CD14-positive monocyte (primary cell): Measurements from ENCODE around the gene RBMS1. TPM values are rescaled to one million over a fixed set of nuclear protein-coding genes. Genes with fewer than 3 reads are reported as not detected.

Experiments
- DNase-seq, 3 donors: peaks; one replicate each; pipeline ENCODE4 v3.0.0-alpha.2; 2011 to 2022
- H2AFZ ChIP-seq: 2 replicates; pipeline ENCODE4 v1.6.0; 2012; ENCODE audit warnings: mild to moderate bottlenecking, low read depth, low read length, inconsistent platforms; ENCODE audit not compliant: insufficient read depth, poor library complexity, severe bottlenecking
- H3K27ac ChIP-seq, 2 donors: 1 replicate in 1 of 2; 2 replicates in 1 of 2; pipeline ENCODE4 v1.5.1; 2012 to 2013; ENCODE audit warnings: low read length in 2 of 2, control low read depth in 1 of 2, inconsistent platforms in 1 of 2, low read depth in 1 of 2, mild to moderate bottlenecking in 1 of 2
- H3K27me3 ChIP-seq, 2 donors: one replicate each; pipeline versions ENCODE4 v1.6.0 to v1.6.1; 2011 to 2013; ENCODE audit warnings: low read length in 2 of 2; ENCODE audit not compliant: control insufficient read depth in 2 of 2, insufficient read depth in 2 of 2
- H3K36me3 ChIP-seq, 2 donors: replicated peaks in 1 of 2; 1 replicate in 1 of 2; 2 replicates in 1 of 2; pipeline versions ENCODE4 v1.5.1 to v1.6.1; 2012 to 2013; ENCODE audit warnings: low read length in 2 of 2, control low read depth in 1 of 2, inconsistent platforms in 1 of 2, mild to moderate bottlenecking in 1 of 2; ENCODE audit not compliant: insufficient read depth in 2 of 2, control insufficient read depth in 1 of 2
- H3K4me1 ChIP-seq, 2 donors: 1 replicate in 1 of 2; 2 replicates in 1 of 2; pipeline versions ENCODE4 v1.5.1 to v1.6.1; 2012 to 2013; ENCODE audit warnings: low read length in 2 of 2, control low read depth in 1 of 2, inconsistent platforms in 1 of 2, mild to moderate bottlenecking in 1 of 2, moderate library complexity in 1 of 2; ENCODE audit not compliant: insufficient read depth in 2 of 2, control insufficient read depth in 1 of 2
- H3K4me2 ChIP-seq: replicated peaks from 2 replicates; pipeline ENCODE3; 2012; ENCODE audit warnings: low read length, moderate library complexity, mild to moderate bottlenecking; ENCODE audit not compliant: poor library complexity, severe bottlenecking; ENCODE audit errors: extremely low read depth
- H3K4me3 ChIP-seq, 3 experiments: fragments of 200-600 bp in 1 of 3; sonication (generic) in 1 of 3; replicated peaks in 1 of 3; 1 replicate in 2 of 3; 2 replicates in 1 of 3; pipeline ENCODE4 v1.5.1; 2011 to 2013; ENCODE audit warnings: low read length in 3 of 3, mild to moderate bottlenecking in 3 of 3, control low read depth in 2 of 3, low read depth in 2 of 3, inconsistent platforms in 1 of 3, moderate library complexity in 1 of 3
- H3K79me2 ChIP-seq: 2 replicates; pipeline ENCODE4 v1.6.0; 2012; ENCODE audit warnings: mild to moderate bottlenecking, control low read depth, inconsistent platforms, low read length, moderate library complexity; ENCODE audit not compliant: insufficient read depth
- H3K9ac ChIP-seq: 2 replicates; pipeline ENCODE4 v1.6.0; 2017; ENCODE audit warnings: low read length, mild to moderate bottlenecking; ENCODE audit not compliant: insufficient read depth, poor library complexity, severe bottlenecking
- H3K9me3 ChIP-seq, 2 donors: replicated peaks in 1 of 2; 1 replicate in 1 of 2; 2 replicates in 1 of 2; pipeline versions ENCODE4 v1.5.1 to v1.6.1; 2012 to 2013; ENCODE audit warnings: low read length in 2 of 2, control low read depth in 1 of 2; ENCODE audit not compliant: control insufficient read depth in 1 of 2, insufficient read depth in 1 of 2
- H4K20me1 ChIP-seq: 2 replicates; pipeline ENCODE4 v1.6.0; 2012; ENCODE audit warnings: mild to moderate bottlenecking, low read length, control low read depth, moderate library complexity; ENCODE audit not compliant: insufficient read depth
- H3K27ac Mint-ChIP-seq, 7 donors: one replicate each; pipeline ENCODE4 v1.8.0; 2020; ENCODE audit warnings: mild to moderate bottlenecking in 7 of 7, mixed read lengths in 7 of 7, moderate library complexity in 6 of 7, inconsistent platforms in 2 of 7
- H3K27me3 Mint-ChIP-seq, 3 donors: one replicate each; pipeline ENCODE4 v1.8.0; 2021 to 2022; ENCODE audit warnings: low read depth in 3 of 3, mild to moderate bottlenecking in 3 of 3, mixed read lengths in 3 of 3, moderate library complexity in 3 of 3, inconsistent platforms in 1 of 3
- H3K36me3 Mint-ChIP-seq, 2 donors: one replicate each; pipeline ENCODE4 v1.8.0; 2020; ENCODE audit warnings: mixed read lengths in 2 of 2, inconsistent platforms in 1 of 2, mild to moderate bottlenecking in 1 of 2
- H3K4me1 Mint-ChIP-seq: one replicate; pipeline ENCODE4 v1.8.0; 2020; ENCODE audit warnings: mild to moderate bottlenecking, mixed read lengths
- H3K4me3 Mint-ChIP-seq, 2 donors: one replicate each; pipeline ENCODE4 v1.8.0; 2020; ENCODE audit warnings: mild to moderate bottlenecking in 2 of 2, mixed read lengths in 2 of 2, moderate library complexity in 1 of 2
- H3K9me3 Mint-ChIP-seq, 7 donors: one replicate each; pipeline ENCODE4 v1.8.0; 2020 to 2022; ENCODE audit warnings: mixed read lengths in 7 of 7, mild to moderate bottlenecking in 6 of 7, moderate library complexity in 6 of 7, inconsistent platforms in 2 of 7
- CTCF ChIP-seq: fragments of 200-600 bp; IDR thresholded peaks from one replicate; pipeline ENCODE4 v1.8.0; 2022; ENCODE audit warnings: antibody characterized with exemption, mild to moderate bottlenecking
- WGBS: methylation state at CpG from one replicate; pipeline ENCODE4 v1.1.5; 2013; ENCODE audit warnings: missing lambda C conversion rate; ENCODE audit not compliant: insufficient coverage; 5-methylcytosine and 5-hydroxymethylcytosine counted together
- intact Hi-C, 2 donors: fragments of 100-400 bp; cut with micrococcal nuclease; formaldehyde crosslinking; loops; one replicate each; pipeline versions ENCODE4 v1.15.0 to v1.15.1; 2023
- polyA plus RNA-seq, 3 donors: library from polyadenylated mRNA; depleted of rRNA in 1 of 3; unstranded in 2 of 3; stranded (reverse) in 1 of 3; fragments of 300-500 nt in 2 of 3; fragments of >200 nt in 1 of 3; fragmentation: Illumina TruSeq in 2 of 3; gene quantifications; 1 replicate in 2 of 3; 2 replicates in 1 of 3; pipeline ENCODE4 v1.2.3, GENCODE V29; 2012 to 2021

Gene RBMS1
- polyA plus RNA-seq, 3 donors, result 88.2 to 91.2 (median 89.4) TPM

- peak overlapping the region; percentile 44 for H3K9ac ChIP-seq
- Mint-ChIP-seq H3K9me3 (peaks cover 0 to 5% (median 2%) of the 10 kb centered on the region in 7 donors), H3K27me3 (no peaks in the 10 kb centered on the region), H3K27ac (peak overlapping the region; percentile 30 to 89 (median 65)), H3K4me3 (peak overlapping the region; percentile 55 to 84), H3K36me3 (peaks cover 0 to 4% of the 10 kb centered on the region in 2 donors), H3K4me1 (peaks cover 25% of the 10 kb centered on the region)
- no peaks in the 10 kb centered on the region for H3K27me3 ChIP-seq
- TF ChIP-seq CTCF, result no peak
- H3K4me1 ChIP-seq, result peaks cover 15 to 19% of the 10 kb centered on the region in 2 donors
- H3K79me2 ChIP-seq, result no peaks in the 10 kb centered on the region
- peak overlapping the region; percentile 13 to 44 (median 37) for H3K4me3 ChIP-seq
- H3K36me3 ChIP-seq, result no peaks in the 10 kb centered on the region
- peak overlapping the region in 1 of 2 donors; percentile 49 for H3K27ac ChIP-seq
- no peak for DNase-seq
- intact Hi-C loops, result loop anchor here in 1 of 2 donors (10.0 kb wide), 1 partner anchor 497 kb away; no protein-coding TSS in a partner anchor
- no CpG with 5 or more reads among the region's 7 CpGs for WGBS
- peak overlapping the region; percentile 53 for H3K4me2 ChIP-seq
- H2AFZ ChIP-seq, result peak overlapping the region; percentile 47
- no peaks in the 10 kb centered on the region for H4K20me1 ChIP-seq
- H3K9me3 ChIP-seq, result peaks cover 0 to 5% of the 10 kb centered on the region in 2 donors
Observed at GRCh38 chr2:160427629-160428404, 65.8 kb downstream of the RBMS1 start.

GRCh38 chr2:160426604-160427003 lies 67.0 kb downstream of the RBMS1 start:
- peaks cover 2 to 7% of the 10 kb centered on the region in 2 donors for H3K36me3 Mint-ChIP-seq
- no peak for DNase-seq
- no CpG with 5 or more reads among the region's 5 CpGs for WGBS
- no peaks in the 10 kb centered on the region for H3K79me2 ChIP-seq
- H3K4me3 Mint-ChIP-seq, result no peak overlapping the region
- no peaks in the 10 kb centered on the region for H3K36me3 ChIP-seq
- H3K4me2 ChIP-seq, result no peak overlapping the region
- H3K4me1 Mint-ChIP-seq, result peaks cover 24% of the 10 kb centered on the region
- H3K27ac Mint-ChIP-seq, result peak overlapping the region in 2 of 7 donors; percentile 2 to 26
- no peak overlapping the region for H2AFZ ChIP-seq
- no peaks in the 10 kb centered on the region for H4K20me1 ChIP-seq
- H3K27ac ChIP-seq, result no peak overlapping the region
- no peaks in the 10 kb centered on the region for H3K27me3 ChIP-seq
- peaks cover 0 to 5% of the 10 kb centered on the region in 2 donors for H3K9me3 ChIP-seq
- no peak for TF ChIP-seq CTCF
- H3K4me1 ChIP-seq, result peaks cover 15 to 19% of the 10 kb centered on the region in 2 donors
- intact Hi-C loops, result loop anchor here in 1 of 2 donors (10.0 kb wide), 1 partner anchor 498 kb away; no protein-coding TSS in a partner anchor
- no peak overlapping the region for H3K9ac ChIP-seq
- no peak overlapping the region for H3K4me3 ChIP-seq
- H3K27me3 Mint-ChIP-seq, result no peaks in the 10 kb centered on the region
- peaks cover 0 to 5% (median 2%) of the 10 kb centered on the region in 7 donors for H3K9me3 Mint-ChIP-seq
